Astrocyte of the spinal cord (primary cell): Measurements from ENCODE around the gene RPAIN.
"Not testable (repeated sequence)": the region's sequence is repeated elsewhere in the genome, so short reads cannot be mapped to it uniquely, and the experiment has no call there.

Experiments
- DNase-seq: peaks from one replicate; pipeline ENCODE4 v3.0.0; 2011; ENCODE audit warnings: low read depth, low spot score
- H3K4me3 ChIP-seq: 2 replicates; pipeline ENCODE4 v1.5.1; 2011; ENCODE audit warnings: low read depth, mild to moderate bottlenecking, low read length, moderate library complexity
- in situ Hi-C: cut with HindIII; loops from 2 replicates; pipeline ENCODE4 v1.10.0; 2017; ENCODE audit warnings: low sequenced_read_pairs
- TF ChIP-seq, protein P1 (sequence below): IDR thresholded peaks from 2 replicates; pipeline ENCODE4 v1.5.1; 2012; ENCODE audit warnings: low read depth, mild to moderate bottlenecking, low read length, inconsistent platforms

Gene RPAIN

DNA sequence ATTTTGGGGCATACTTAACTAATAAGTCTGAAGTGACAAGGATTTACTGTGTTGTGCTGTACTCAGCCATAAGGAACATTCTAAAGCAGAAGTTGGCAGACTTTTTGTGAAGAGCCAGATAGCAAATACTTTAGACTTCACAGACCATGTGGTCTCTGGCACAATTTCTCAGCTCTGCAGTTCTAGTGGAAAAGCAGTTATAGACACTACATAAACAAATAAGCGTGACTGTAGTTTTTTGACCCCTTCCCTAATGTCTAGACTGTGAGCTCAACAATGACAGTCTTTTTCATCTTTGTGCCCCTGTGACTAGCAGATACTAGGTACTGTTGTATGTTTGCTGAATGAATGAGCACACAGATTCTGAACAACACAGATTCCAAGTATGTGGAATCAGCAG lies 4.9 kb downstream of the RPAIN start:
- H3K4me3 ChIP-seq: no peak overlapping the region
- no peak for DNase-seq
- in situ Hi-C loops: no loop called here
- TF ChIP-seq, protein P1, sequence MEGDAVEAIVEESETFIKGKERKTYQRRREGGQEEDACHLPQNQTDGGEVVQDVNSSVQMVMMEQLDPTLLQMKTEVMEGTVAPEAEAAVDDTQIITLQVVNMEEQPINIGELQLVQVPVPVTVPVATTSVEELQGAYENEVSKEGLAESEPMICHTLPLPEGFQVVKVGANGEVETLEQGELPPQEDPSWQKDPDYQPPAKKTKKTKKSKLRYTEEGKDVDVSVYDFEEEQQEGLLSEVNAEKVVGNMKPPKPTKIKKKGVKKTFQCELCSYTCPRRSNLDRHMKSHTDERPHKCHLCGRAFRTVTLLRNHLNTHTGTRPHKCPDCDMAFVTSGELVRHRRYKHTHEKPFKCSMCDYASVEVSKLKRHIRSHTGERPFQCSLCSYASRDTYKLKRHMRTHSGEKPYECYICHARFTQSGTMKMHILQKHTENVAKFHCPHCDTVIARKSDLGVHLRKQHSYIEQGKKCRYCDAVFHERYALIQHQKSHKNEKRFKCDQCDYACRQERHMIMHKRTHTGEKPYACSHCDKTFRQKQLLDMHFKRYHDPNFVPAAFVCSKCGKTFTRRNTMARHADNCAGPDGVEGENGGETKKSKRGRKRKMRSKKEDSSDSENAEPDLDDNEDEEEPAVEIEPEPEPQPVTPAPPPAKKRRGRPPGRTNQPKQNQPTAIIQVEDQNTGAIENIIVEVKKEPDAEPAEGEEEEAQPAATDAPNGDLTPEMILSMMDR: no peak

DNA sequence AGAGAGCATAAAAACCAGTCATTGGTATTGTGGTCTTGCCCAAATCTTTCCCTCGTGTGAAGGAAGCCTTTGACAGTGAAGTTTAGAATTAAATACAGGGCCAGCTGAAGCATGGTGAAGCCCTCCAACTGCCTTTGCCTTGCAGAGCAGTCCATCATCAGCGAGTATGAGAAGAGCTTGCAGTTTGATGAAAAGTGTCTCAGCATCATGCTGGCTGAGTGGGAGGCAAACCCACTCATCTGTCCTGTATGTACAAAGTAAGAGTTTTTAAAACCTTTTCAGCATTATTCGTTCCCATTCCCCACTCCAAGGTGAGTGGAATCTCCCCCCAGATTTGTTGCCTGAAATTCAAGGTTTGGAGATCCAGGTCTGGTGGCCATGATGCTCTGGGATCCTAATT lies 5.8 kb downstream of the RPAIN start:
- H3K4me3 ChIP-seq: no peak overlapping the region
- in situ Hi-C loops: no loop called here
- TF ChIP-seq, protein P1: no peak
- DNase-seq: no peak

DNA sequence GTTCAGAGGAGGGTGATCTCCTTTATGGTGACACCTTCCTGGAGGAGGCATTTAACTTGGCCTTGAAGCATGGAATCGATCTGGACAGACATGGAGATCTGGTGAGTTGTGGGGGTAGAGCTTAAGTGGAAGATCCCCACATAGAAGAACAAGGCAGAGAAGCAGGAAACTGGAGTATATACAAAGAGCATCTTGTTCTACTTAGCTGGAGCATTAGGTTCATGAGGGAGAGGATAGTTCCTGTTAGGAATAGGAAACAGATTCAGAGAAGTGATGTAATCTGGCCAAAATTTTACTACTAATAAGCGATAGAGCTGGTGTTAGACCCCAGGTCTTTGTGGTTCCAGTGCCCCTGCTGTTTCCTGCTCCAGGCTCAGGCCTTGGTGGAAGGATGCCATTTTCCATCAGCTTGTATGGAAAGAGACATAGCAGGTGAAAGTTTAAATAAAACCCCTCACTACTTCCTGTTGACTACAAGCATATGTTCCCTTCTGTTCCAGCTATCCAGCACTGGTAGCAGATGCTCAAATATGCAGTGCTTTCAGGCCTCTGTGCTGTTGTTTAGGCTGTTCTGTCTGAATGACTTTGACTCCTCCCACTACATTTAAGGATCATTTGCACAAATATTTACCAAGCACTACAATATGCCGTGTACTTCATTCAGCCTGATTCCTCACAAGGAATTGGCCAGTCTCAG lies 9.4 kb downstream of the RPAIN start:
- no peak for DNase-seq
- in situ Hi-C loops: no loop called here
- H3K4me3 ChIP-seq: no peak overlapping the region
- TF ChIP-seq, protein P1: no peak

DNA sequence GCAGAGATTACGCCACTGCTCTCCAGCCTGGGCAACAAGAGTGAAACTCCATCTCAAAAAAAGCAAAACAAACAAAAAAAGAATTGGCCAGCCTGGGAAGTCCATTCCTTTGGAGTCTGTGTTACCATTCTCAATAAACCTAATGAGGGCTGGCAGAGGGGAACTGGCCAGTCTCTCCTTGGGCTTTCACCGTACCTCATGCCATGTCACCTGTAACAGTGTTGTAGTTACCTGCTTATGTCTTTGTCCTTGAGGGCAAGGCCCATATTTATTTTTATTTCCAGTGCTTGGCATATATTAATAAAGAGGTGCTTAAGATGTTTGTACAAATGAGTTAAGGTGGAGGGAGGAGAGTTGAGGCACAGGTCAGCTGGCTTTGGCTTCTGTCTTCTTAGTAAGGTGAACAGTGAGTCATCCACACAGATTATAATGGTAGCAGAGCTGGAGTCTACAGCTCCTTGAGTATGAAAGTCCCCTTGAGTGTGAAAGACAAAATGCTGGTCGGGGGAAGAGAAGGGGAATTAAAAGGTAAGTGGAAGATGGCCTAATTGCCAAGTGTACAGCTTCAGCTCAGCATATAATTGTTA lies 10.5 kb downstream of the RPAIN start:
- in situ Hi-C loops: no loop called here
- no peak for DNase-seq
- H3K4me3 ChIP-seq: no peak overlapping the region
- TF ChIP-seq, protein P1: no peak

DNA sequence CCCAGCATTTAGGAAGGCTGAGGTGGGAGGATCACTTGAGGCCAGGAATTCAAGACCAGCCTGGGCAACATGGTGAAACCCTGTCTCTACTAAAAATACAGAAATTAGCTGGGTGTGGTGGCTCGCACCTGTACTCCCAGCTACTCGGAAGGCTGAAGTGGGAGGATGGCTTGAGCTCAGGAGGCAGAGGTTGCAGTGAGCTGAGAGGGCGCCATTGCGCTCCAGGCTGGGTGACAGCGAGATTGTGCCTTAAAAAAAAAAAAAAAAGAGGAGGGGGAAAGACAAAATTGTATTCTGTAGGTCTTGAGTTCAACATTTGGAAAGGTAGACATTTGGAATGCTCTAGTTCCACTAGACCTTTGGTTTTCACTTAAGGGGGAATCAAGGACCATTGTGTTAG lies 11.3 kb downstream of the RPAIN start:
- DNase-seq, H3K4me3 ChIP-seq, in situ Hi-C loops: not testable (repeated sequence)

DNA sequence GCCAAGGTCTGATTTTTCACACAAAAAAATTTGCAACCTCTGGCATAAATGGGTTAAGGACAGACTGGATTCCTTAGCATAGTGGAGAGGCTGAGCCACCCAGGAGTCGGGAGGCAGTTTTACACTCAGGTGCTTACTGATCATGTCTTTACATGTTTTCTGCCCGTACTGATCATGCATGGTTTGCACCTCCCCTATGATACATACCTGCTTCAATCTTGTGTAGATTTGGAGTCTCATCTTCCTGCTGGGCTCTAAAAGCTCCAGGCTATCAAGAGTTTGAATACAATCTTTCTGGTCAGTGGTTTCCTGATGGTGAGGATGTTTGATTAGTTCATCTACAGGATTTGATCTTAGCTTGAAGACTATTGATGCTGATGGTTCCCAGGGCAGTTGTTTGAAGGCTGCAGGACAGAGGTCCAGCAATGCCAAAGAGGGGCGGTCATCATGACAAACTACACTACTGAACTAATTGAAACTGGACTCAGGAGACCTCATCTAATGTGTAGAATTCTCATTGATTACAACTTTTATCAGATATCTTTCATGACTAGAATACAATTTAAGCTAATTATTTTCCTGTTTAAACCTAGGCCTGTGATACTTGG lies 12.1 kb downstream of the RPAIN start:
- in situ Hi-C loops: no loop called here
- no peak for DNase-seq
- H3K4me3 ChIP-seq: no peak overlapping the region
- TF ChIP-seq, protein P1: no peak

DNA sequence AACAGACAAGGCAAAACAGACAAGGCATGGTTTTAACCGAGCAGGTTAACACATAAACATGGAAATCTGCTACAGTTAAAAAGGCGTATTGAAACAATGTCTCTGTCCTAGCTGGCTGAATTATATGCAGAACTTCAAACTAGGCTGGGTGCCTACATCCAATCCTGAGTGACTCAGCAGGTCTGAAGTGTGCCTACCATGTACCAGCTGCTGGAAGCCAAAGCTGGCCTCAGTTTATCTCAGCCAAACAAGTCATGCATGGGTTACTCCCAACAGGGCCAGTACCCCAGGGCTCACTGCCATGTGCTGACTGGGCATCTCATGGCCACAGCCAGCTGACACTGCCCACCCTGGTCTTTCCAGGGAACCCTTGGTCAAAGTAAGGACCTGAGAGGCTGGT lies 15.0 kb downstream of the RPAIN start:
- H3K4me3 ChIP-seq: no peak overlapping the region
- TF ChIP-seq, protein P1: no peak
- DNase-seq: no peak
- in situ Hi-C loops: no loop called here

DNA sequence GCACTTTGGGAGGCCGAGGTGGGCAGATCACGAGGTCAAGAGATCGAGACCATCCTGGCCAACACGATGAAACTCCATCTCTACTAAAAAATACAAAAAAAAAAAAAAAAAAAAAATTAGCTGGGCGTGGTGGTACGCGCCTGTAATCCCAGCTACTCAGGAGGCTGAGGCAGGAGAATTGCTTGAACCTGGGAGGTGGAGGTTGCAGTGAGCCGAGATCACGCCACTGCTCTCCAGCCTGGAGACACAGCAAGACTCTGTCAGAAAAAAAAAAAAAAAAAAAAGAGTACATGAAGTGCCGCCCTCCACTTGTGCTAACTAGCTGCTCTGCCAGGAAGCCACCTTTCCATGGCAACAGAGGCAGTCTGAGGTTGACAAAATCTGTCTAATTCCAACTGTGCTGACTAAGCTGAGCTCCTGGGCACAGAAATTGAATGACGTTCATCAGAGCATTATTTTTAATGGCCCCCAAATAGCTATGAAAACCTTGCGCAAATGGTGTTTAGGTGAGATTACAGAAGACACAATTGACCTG lies 15.9 kb downstream of the RPAIN start:
- DNase-seq: peak; percentile 39
- H3K4me3 ChIP-seq, in situ Hi-C loops: not testable (repeated sequence)
